Smooth muscle cell of bladder (primary cell): ENCODE results near the gene NDUFS8. TPM values are rescaled to one million over a fixed set of nuclear protein-coding genes. Genes with fewer than 3 reads are reported as not detected.

Experiments used
- total RNA-seq: library from RNA; depleted of rRNA; stranded (reverse); fragments of >200 nt; gene quantifications from 2 replicates; pipeline ENCODE4 v1.2.3, GENCODE V29; 2014

Gene NDUFS8
- total RNA-seq = 99.7 and 100 TPM in 2 replicates

DNA sequence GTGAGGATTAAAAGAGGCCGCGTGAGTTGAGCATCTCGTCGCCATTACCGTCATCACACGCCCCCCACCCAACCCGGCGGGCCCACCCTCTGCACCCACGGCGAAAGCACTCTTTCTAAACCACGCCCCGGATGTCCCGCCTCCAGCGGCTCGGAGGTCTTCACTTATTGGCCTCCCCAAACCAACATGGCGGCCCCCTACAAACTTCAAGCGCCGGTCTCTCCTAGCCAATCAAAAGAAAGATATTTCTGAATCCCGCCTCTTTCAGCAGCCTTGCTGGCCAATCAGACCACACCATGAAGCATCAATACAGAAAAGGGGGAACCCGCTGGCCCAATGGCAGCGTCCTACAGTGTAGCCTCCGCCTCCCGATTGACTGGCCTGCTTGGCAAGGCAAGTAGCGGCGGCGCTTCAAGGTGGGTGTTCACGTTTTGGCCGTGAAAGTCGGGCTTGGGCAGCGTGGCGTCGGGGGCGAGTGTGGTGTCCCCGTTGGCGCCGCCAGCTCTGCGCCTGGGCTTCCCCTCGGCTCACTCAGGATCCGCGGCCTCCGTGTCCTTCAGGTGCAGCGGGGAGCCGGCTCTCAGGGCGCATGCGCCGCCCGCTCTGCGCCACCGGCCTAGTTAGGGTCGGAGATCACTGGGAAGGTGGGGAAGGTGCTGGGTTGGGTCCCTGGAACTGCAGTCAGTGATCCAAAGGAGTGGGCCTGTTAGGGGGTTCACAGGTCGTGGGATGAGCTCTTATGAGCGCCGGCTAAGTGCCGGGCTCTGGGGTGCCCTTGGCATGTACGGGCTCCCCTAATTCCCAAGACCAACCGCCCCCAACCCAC is at the start of gene NDUFS8:
TSS of gene NDUFS8 (plus strand) at position 364 of the 826 bp plus-strand sequence. CDS start 1,471 bp downstream, outside the sequence.

DNA sequence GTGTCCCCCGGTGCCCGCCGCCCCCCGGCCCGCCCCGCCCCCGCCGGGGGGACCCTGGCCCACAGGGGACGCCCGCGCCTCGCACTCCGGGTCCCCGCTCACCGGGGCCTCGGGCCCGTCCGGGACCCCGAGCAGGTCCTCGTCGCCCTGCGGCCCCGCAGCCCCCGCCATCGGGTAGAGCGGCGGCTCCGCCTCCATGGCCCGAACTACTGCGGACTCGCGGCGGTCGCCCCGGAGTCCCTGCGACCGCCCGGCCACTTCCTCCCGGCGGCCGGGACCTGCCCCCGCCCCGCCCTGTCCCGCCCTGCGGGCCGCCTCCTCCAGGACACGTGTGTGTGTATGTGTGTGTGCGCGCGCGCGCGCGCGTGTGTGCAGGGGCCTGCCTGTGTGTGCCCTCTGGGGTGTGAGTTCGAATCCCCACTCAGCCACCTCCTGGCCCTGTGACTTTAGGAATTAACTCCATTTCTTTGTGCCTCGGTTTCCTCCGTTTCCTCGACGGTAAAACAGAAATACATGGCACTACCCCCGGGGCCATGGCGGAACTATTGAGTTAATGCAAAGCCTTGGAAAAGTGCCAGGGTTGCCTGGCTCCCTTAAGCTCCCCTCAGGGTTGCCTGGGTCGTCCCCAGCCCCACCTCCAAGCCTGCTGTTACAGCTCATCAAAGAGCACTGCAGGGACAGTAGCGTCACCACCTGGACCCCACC is 26.5 kb upstream of the NDUFS8 start, which contains the start of gene UNC93B1:
TSS of gene UNC93B1 (minus strand) at position 252 of the 705 bp plus-strand sequence. CDS start at position 198, 54 bp downstream.

DNA sequence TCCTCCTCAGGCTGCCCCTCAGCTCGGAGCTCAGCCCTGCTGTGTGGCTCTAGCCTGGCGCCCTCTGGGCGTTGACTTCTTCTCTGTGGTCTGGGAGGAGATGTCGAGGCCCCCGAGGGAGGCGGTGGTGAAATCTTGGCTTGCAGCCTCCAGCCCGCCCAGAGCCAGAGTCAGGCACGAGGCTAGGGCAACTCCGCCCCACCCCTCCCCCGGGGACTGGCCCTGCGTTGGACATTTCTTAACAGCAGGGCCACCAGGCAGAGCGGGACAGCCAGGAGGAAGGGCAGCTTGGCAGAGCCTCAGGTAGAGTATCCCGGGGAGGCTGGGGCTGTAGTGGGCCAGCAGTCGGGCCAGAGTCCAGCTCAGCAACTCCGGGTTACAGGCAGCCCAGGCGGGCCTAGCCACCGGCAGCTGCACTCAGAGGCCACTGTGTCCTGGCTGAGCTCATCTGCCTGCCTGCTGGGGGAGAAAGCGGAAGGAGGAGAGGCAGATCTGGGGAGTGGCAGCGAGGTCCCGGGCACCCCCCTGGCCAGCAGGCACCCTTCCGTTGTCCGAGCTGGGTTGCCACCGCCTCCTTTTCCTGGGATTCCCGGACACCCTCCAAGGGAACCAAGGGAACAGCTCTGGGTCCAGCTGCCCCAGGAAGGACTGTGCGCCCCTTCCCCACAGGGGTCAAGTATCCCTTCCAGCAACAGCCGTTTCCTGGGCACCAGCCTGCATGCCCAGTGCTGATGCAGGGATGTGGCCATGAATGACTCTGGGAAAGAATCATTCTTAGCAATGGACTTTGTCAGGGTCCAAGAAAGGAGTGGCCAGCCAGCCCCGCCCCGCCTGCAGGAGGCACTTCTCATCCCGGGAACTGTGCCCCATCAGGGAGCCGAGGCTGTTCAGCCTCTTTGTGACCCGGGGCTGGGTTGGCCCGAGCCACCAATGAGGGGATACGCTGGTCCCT is 20.1 kb upstream of the NDUFS8 start, which contains the start of gene ALDH3B1:
TSS of gene ALDH3B1 (plus strand) at position 238 of the 952 bp plus-strand sequence. CDS start 4,971 bp downstream, outside the sequence.

DNA sequence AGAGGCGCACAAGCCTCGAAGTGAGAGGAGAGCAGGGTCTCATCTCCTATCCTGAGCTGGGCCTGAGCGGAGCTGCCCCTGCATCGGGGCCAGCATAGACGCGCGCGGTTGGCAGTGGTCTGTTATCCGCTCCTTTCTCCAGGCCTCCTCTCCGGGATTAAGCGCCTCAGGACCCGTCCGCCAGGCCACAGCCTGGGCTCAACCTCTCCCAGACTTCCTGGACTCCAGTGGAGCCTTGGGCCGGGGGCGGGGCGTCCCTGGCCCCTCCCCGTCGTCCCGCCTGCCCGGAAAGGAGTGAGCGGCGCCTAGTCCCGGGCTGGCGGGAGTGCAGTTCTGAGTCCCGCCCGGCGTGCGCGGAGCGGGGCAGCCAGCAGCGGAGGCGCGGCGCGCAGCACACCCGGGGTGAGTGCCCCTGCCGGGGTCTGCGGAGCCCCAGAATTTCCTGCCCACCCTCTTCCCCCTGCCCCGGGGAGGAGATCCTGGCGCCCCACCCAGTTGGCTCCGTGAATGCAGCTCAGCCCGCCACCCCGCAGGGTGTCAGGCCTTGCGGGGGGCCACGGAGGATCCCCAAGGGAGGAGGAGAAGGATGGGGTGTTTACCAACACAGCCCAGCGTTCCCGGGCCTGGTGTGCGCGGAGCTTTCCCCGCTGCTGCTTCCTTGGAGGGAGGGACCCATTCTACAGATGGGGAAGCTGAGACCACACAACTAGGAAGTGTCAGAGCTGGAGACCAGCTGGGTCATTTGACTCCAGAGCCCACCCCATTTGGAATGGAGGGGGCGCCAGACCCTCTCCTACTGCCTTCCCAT is 8.4 kb downstream of the NDUFS8 start, which contains the start of gene TCIRG1:
TSS of gene TCIRG1 (plus strand) at position 308 of the 808 bp plus-strand sequence. CDS start 2,247 bp downstream, outside the sequence.

Other genes with a start within 250 kb of the NDUFS8 start
- 18.1 and 24.9 TPM in 2 replicates for gene UNC93B1, start 26.6 kb upstream of the NDUFS8 start, total RNA-seq
- 24.9 and 28.6 TPM in 2 replicates for gene ALDH3B1, start 20.4 kb upstream of the NDUFS8 start, total RNA-seq
- 54.8 and 110 TPM in 2 replicates for gene TCIRG1, start 8.3 kb downstream of the NDUFS8 start, total RNA-seq
- gene CHKA, start 90.7 kb downstream of the NDUFS8 start, total RNA-seq = 9.0 and 12.5 TPM in 2 replicates
- gene KMT5B, start 182.6 kb downstream of the NDUFS8 start, total RNA-seq = 21.3 and 26.0 TPM in 2 replicates
- gene C11orf24, start 241.3 kb downstream of the NDUFS8 start, total RNA-seq = 19.3 and 24.4 TPM in 2 replicates